ENCODE data around the gene CALML4. TPM values are rescaled to one million over a fixed set of nuclear protein-coding genes. Genes with fewer than 3 reads are reported as not detected.
"Not testable (repeated sequence)": the region's sequence is repeated elsewhere in the genome, so short reads cannot be mapped to it uniquely, and the experiment has no call there.

Gene CALML4
- total and polyA plus RNA-seq, 2 experiments from 2014 or later: 1.4 to 4.5 TPM

DNA sequence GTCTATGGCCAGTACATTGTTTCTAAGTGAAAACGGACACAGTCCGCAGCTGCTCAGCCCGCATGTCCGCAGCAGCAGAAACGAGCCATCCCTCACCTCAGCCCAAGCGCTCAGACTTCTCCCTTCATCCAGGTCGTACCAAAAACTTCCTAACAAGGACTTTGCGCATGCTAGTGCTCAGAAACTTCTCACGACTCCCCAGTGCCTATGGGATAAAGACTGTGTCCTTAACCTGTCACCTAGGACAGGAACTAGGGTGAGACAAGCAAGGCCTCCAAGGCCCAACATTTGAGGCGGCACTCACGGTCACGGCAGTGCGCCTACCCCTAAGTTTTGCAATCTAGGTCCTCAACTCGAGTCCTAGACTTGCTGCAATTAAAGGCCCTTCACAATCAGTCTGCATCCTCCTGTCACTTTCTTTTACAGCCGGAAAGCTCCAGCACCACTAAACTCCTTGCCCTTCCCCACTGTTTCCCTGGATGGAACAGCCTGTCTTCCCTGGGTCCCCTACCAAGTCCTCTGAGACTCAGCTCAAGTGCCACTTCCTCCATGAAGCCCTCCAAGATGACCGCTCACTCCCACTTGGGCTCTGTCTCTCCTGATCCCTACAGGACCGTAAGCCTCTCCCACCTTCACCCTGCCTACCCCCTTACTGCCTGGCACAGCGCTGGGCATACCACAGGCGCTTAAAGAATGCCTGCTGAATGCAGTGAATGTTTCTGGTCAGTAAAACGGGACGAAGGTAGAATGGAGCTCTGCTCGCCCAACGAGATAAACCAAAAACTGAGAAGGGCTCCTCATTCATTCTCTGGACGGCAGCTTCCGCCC, 23.2 kb upstream of the CALML4 start:
- peak in 1 of 2 donors; percentile 15 for DNase-seq (ENCODE audit: low read depth in 1 of 2, low spot score in 1 of 2)
- H3K27me3 ChIP-seq: no peaks in the 10 kb centered on the region
- no peaks in the 10 kb centered on the region for H3K36me3 ChIP-seq
- TF ChIP-seq, protein P1, sequence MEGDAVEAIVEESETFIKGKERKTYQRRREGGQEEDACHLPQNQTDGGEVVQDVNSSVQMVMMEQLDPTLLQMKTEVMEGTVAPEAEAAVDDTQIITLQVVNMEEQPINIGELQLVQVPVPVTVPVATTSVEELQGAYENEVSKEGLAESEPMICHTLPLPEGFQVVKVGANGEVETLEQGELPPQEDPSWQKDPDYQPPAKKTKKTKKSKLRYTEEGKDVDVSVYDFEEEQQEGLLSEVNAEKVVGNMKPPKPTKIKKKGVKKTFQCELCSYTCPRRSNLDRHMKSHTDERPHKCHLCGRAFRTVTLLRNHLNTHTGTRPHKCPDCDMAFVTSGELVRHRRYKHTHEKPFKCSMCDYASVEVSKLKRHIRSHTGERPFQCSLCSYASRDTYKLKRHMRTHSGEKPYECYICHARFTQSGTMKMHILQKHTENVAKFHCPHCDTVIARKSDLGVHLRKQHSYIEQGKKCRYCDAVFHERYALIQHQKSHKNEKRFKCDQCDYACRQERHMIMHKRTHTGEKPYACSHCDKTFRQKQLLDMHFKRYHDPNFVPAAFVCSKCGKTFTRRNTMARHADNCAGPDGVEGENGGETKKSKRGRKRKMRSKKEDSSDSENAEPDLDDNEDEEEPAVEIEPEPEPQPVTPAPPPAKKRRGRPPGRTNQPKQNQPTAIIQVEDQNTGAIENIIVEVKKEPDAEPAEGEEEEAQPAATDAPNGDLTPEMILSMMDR (IDR thresholded peaks at IDR 0.05; ENCODE audit: low read depth, low read length): no peak
- H3K27ac ChIP-seq: no peak overlapping the region
- H3K4me1 ChIP-seq (ENCODE audit: low read depth): no peaks in the 10 kb centered on the region
- H3K9me3 ChIP-seq (ENCODE audit: low read depth): no peaks in the 10 kb centered on the region
- peak overlapping the region; percentile 56 for H3K4me3 ChIP-seq

DNA sequence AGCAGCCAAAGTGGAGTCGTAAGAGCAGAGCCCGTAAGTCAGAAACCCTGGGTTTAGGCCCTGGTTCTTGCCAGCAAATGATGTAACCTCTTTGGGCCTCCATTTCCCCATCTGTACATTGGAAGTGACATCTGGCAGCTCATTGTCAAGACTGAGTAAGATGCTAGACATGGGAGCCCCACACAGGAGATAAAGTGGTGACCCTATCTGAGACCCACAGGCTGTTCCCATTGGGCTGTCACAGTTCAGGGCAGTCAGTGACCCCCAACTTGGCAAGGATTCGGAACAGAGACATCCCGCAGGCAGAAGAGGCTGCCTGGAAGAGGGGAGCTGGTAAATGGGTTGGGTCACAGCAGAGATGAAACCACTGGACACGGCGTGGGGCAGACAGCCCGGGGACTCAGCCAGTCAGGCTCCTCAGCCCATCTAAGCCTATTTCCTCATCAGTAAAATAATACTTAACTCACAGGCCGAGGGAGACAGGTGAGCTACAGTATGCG, 22.6 kb upstream of the CALML4 start:
- Histone ChIP-seq H3K9me3 (ENCODE audit: low read depth) (no peaks in the 10 kb centered on the region), H3K27me3 (no peaks in the 10 kb centered on the region), H3K4me3 (no peak overlapping the region), H3K27ac (no peak overlapping the region), H3K36me3 (no peaks in the 10 kb centered on the region), H3K4me1 (ENCODE audit: low read depth) (no peaks in the 10 kb centered on the region)
- DNase-seq (ENCODE audit: low read depth in 1 of 2, low spot score in 1 of 2): no peak
- TF ChIP-seq, protein P1 (IDR thresholded peaks at IDR 0.05; ENCODE audit: low read depth, low read length): no peak

DNA sequence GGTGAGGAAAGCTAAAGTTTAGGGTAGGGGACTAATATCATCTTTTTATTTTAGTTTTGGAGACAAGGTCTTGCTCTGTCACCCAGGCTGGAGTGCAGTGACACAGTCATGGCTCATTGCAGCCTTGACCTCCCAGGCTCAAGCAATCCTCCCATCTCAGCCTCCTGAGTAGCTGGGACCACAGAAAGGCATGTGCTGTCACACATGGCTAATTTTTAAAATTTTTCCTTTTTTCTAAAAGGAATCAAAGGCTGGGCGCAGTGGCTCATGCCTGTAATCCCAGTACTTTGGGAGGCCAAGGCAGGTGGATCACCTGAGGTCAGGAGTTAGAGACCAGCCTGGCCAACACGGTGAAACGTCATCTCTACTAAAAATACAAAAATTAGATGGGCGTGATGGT, 20.3 kb upstream of the CALML4 start:
- not testable (repeated sequence) for DNase-seq (ENCODE audit: low read depth in 1 of 2, low spot score in 1 of 2); H3K36me3 ChIP-seq; H3K9me3 ChIP-seq (ENCODE audit: low read depth); H3K27me3 ChIP-seq; H3K4me1 ChIP-seq (ENCODE audit: low read depth); H3K4me3 ChIP-seq; H3K27ac ChIP-seq

DNA sequence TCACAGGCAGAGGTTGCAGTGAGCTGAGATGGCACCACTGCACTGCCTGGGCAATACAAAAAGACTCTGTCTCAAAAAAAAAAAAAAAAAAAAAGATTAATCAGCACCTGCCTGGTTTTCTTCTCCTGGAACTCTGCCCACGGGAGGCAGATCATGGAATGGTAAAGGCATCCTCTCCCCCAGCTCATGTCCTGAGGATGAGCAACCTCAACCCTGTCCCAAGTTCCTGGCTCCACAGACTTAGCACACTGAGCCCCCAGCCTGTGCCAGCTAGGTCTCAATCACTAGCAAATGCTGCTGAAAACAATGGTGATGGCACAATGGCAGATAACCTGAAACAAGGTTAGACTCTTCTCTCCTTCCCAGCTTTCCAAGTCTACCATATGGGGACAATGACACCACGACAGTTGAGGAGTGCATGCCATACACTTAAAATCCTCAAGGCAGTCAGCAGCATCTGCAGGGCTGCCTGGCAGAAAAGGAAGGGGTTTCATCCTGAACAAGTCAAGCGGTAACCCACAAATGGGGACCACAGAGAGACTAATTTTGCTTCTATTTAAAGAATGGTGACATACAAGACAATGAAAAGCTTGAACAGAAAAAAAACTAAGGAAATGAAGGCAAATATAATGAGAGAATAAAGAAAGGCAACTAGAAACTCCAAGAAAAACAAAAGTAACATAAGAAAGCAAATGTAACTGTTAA, 19.6 kb upstream of the CALML4 start:
- DNase-seq (ENCODE audit: low read depth in 1 of 2, low spot score in 1 of 2): no peak

DNA sequence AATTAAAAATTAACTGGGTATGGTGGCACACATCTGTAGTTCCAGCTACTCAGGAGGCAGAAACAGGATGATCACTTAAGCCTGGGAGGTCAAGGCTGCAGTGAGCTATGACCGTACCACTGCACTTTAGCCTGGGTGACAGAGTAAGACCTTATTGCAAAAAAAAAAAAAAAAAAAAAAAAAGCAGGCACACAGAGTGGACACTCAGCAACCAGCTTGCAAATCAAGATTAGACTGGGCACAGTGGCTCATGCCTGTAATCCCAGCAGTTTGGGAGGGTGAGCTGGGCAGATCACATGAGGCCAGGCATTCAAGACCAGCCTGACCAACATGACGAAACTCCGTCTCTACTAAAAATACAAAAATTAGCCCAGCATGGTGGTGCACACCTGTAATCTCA, 19.0 kb upstream of the CALML4 start:
- no peaks in the 10 kb centered on the region for H3K4me1 ChIP-seq (ENCODE audit: low read depth)

More for the DNA sequence above, 19.6 kb upstream of the CALML4 start:
- no peaks in the 10 kb centered on the region for H3K4me1 ChIP-seq (ENCODE audit: low read depth)
- H3K36me3 ChIP-seq: no peaks in the 10 kb centered on the region
- no peak overlapping the region for H3K4me3 ChIP-seq
- no peaks in the 10 kb centered on the region for H3K9me3 ChIP-seq (ENCODE audit: low read depth)
- TF ChIP-seq, protein P1 (IDR thresholded peaks at IDR 0.05; ENCODE audit: low read depth, low read length): no peak
- no peaks in the 10 kb centered on the region for H3K27me3 ChIP-seq
- no peak overlapping the region for H3K27ac ChIP-seq

More for the DNA sequence above, 19.0 kb upstream of the CALML4 start:
- Histone ChIP-seq H3K27ac (no peak overlapping the region), H3K9me3 (ENCODE audit: low read depth) (no peaks in the 10 kb centered on the region), H3K36me3 (no peaks in the 10 kb centered on the region), H3K27me3 (no peaks in the 10 kb centered on the region), H3K4me3 (no peak overlapping the region)
- DNase-seq (ENCODE audit: low read depth in 1 of 2, low spot score in 1 of 2): no peak
- TF ChIP-seq, protein P1 (IDR thresholded peaks at IDR 0.05; ENCODE audit: low read depth, low read length): no peak
